ENCODE results near the gene FAF1.

FAF1 gene

DNA sequence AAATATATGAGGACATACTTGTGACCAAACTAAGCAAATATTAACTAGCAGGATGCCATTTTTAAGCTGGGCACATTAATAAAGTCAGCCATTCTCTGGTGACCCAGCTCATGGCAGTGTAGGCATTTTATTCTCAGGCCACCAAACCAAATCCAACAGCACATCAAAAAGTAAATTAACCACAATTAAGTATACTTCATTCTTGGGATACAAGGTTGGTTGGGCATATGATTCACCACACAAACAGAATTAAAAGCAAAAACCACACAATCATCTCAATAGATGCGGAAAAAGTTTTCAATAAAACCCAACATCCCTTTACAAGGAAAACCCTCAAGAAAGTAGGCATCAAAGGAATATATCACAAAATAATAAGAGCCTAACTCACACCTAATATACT, 101.3 kb downstream of the FAF1 start:
- H3K4me3 ChIP-seq (ENCODE audit: low read length) = no peak overlapping the region
- no peaks in the 10 kb centered on the region for H3K36me3 ChIP-seq (ENCODE audit: insufficient read depth, low read length)
- H3K9me3 ChIP-seq (replicated peaks; ENCODE audit: low read length) = no peaks in the 10 kb centered on the region
- no peak overlapping the region for H3K4me2 ChIP-seq (ENCODE audit: low read length)
- H3K4me1 ChIP-seq (ENCODE audit: control insufficient read depth, insufficient read depth, low read length) = peaks cover 9% of the 10 kb centered on the region
- H3K27me3 ChIP-seq (ENCODE audit: control insufficient read depth, insufficient read depth, low read length) = no peaks in the 10 kb centered on the region
- no peak overlapping the region for H3K9ac ChIP-seq (ENCODE audit: low read depth, low read length)

DNA sequence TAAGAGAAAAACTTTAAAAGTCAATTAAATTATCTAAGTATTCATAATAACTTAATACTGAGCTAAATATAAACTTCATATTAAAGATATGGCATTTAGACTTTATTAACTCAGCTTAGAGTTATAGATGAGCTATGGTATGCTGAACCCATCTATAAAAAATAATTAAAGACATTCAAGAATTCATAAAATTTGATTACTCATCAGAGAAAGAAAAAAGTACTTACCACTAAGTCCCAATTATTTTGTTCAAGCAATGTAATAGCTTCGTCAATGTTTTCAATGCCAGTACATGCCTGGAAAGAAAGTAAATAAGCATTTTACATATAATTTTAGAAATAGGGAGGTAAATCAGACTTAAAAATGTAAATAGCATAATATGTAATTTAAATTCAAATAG, 102.4 kb downstream of the FAF1 start:
- Histone ChIP-seq H3K36me3 (ENCODE audit: insufficient read depth, low read length) (no peaks in the 10 kb centered on the region), H3K9me3 (replicated peaks; ENCODE audit: low read length) (no peaks in the 10 kb centered on the region), H3K4me1 (ENCODE audit: control insufficient read depth, insufficient read depth, low read length) (peaks cover 9% of the 10 kb centered on the region), H3K9ac (ENCODE audit: low read depth, low read length) (no peak overlapping the region), H3K4me3 (ENCODE audit: low read length) (no peak overlapping the region), H3K4me2 (ENCODE audit: low read length) (no peak overlapping the region), H3K27me3 (ENCODE audit: control insufficient read depth, insufficient read depth, low read length) (no peaks in the 10 kb centered on the region)

DNA sequence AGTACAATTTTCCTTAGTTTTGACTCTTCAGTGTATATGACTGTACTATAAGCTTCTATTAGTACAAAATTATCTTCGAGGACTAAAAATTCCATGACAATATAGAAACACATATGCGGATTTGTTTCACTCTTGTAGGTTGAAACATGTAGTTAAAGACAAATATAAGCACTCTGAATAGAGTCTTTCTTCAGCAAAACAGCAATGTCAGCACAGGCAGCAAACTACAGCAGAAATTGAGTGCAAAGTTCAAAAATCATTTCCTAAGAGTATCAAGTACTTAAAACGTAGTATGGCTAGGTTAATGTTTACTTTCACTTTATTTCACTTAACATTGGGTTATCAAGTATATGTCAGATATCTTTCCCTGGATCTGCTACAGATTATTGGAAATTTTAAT, 106.7 kb downstream of the FAF1 start:
- no peaks in the 10 kb centered on the region for H3K27me3 ChIP-seq (ENCODE audit: control insufficient read depth, insufficient read depth, low read length)
- no peak overlapping the region for H3K4me3 ChIP-seq (ENCODE audit: low read length)
- H3K9me3 ChIP-seq (replicated peaks; ENCODE audit: low read length) = no peaks in the 10 kb centered on the region
- H3K4me1 ChIP-seq (ENCODE audit: control insufficient read depth, insufficient read depth, low read length) = no peaks in the 10 kb centered on the region
- H3K4me2 ChIP-seq (ENCODE audit: low read length) = no peak overlapping the region
- no peaks in the 10 kb centered on the region for H3K36me3 ChIP-seq (ENCODE audit: insufficient read depth, low read length)
- H3K9ac ChIP-seq (ENCODE audit: low read depth, low read length) = no peak overlapping the region

DNA sequence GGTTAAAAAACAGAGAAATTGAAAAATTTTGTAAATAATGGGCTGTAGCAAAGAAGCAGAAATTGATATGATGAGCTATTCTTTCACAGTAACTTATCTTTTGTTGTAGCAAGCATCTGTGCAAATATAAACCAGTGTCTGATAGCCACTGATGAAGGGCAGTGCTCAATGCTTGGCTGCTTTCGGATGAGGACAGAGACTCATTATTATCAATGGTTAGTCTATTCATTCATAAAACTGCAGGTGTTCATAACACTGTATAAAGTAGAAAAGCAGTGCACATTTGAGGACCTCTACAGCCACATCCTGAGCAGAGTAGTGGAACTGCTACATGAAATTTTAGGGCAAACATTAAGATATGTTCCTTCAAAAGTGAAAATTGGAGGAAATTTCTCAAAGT, 107.2 kb downstream of the FAF1 start:
- H3K27me3 ChIP-seq (ENCODE audit: control insufficient read depth, insufficient read depth, low read length) = no peaks in the 10 kb centered on the region
- H3K36me3 ChIP-seq (ENCODE audit: insufficient read depth, low read length) = no peaks in the 10 kb centered on the region
- no peak overlapping the region for H3K4me3 ChIP-seq (ENCODE audit: low read length)

DNA sequence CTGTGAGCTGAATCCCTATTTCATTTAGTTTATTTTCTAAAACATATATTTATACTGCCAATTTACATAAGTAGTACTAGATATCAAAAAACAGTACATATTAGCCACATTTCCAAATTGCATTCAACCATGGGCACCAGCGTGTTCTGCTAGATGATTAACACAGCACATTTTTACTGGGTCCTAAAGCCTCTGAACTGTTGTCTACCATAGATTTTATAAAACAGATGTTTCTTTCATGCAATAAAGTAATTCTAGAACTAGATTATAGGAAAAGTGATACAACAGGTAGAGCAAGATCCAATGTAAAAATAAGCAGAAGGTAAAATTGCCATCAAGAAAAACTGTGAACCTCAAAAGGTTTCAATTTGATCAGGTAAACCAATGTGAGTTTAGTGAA, 108.6 kb downstream of the FAF1 start:
- no peak overlapping the region for H3K4me2 ChIP-seq (ENCODE audit: low read length)
- no peak overlapping the region for H3K4me3 ChIP-seq (ENCODE audit: low read length)
- H3K4me1 ChIP-seq (ENCODE audit: control insufficient read depth, insufficient read depth, low read length) = no peaks in the 10 kb centered on the region
- no peak overlapping the region for H3K9ac ChIP-seq (ENCODE audit: low read depth, low read length)
- no peaks in the 10 kb centered on the region for H3K27me3 ChIP-seq (ENCODE audit: control insufficient read depth, insufficient read depth, low read length)
- H3K36me3 ChIP-seq (ENCODE audit: insufficient read depth, low read length) = no peaks in the 10 kb centered on the region
- H3K9me3 ChIP-seq (replicated peaks; ENCODE audit: low read length) = no peaks in the 10 kb centered on the region

More for the DNA sequence above, 107.2 kb downstream of the FAF1 start:
- H3K9me3 ChIP-seq (replicated peaks; ENCODE audit: low read length) = no peaks in the 10 kb centered on the region
- H3K9ac ChIP-seq (ENCODE audit: low read depth, low read length) = no peak overlapping the region
- H3K4me1 ChIP-seq (ENCODE audit: control insufficient read depth, insufficient read depth, low read length) = no peaks in the 10 kb centered on the region
- H3K4me2 ChIP-seq (ENCODE audit: low read length) = no peak overlapping the region

DNA sequence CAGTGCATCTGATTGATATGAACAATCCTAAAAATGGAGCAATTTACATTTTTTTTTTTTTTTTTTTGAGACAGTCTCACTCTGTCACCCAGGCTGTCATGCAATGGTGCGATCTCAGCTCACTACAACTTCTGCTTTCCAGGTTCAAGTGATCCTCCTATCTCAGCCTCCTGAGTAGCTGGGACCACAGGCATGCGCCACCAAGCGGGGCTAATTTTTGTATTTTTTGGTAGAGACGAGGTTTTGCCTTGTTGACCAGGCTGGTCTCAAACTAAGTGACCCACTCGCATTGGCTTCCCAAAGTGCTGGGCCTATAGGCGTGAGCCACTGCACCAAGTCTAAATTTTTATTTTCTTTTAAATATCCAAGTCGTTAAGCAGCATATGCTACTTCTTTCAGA, 109.0 kb downstream of the FAF1 start:
- Histone ChIP-seq H3K4me1 (ENCODE audit: control insufficient read depth, insufficient read depth, low read length) (no peaks in the 10 kb centered on the region), H3K27me3 (ENCODE audit: control insufficient read depth, insufficient read depth, low read length) (no peaks in the 10 kb centered on the region), H3K4me2 (ENCODE audit: low read length) (no peak overlapping the region), H3K36me3 (ENCODE audit: insufficient read depth, low read length) (no peaks in the 10 kb centered on the region), H3K4me3 (ENCODE audit: low read length) (no peak overlapping the region), H3K9ac (ENCODE audit: low read depth, low read length) (no peak overlapping the region), H3K9me3 (replicated peaks; ENCODE audit: low read length) (no peaks in the 10 kb centered on the region)

DNA sequence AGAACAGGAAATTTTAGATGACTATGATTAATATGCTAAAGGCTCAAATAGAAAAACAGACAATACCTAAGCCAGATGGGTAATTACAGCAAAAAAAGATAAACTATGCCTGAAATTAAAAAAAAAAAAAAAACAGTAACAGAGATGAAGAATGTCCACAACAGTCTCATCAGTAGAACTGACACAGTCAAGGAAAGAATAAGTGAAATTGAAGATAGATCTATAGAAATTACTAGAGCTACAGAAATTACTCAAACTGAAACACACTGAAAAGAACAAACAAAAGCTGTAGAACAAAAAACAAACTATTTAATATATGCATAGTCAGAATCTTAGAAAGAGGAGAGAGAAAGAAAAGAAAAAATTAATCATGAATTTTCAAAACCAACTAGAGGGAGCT, 112.8 kb downstream of the FAF1 start:
- no peaks in the 10 kb centered on the region for H3K27me3 ChIP-seq (ENCODE audit: control insufficient read depth, insufficient read depth, low read length)
- H3K9ac ChIP-seq (ENCODE audit: low read depth, low read length) = no peak overlapping the region

DNA sequence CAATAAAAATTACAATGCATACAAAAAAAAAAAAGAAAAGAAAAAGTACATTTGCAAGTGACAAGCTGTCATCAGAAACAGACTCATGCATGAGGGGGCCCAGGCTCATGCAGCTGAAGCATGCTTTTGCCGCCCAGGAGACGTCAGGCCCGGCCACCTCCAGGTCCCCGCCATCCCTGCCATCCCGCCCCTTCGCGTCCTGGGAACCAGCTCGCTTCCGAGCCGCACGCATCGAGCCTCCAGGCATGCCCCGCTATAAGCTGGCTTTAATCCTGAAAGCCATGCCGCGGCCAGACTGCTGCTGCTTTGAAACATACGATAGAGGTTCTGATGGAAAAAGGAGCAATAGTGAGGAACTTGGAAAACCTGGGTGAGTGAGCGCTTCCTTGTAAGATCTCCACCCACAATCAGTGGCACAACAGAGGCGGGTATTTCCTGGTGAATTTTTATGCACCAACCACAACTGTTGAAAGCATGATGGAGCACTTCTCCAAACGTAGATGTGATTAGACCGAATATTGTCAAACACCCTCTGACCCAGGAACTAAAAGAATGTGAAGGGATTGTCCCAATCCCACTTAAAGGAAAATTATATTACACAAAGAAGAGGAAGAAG, 113.7 kb downstream of the FAF1 start:
- no peaks in the 10 kb centered on the region for H3K9me3 ChIP-seq (replicated peaks; ENCODE audit: low read length)
- no peaks in the 10 kb centered on the region for H3K27me3 ChIP-seq (ENCODE audit: control insufficient read depth, insufficient read depth, low read length)
- H3K4me3 ChIP-seq (ENCODE audit: low read length) = no peak overlapping the region
- H3K36me3 ChIP-seq (ENCODE audit: insufficient read depth, low read length) = no peaks in the 10 kb centered on the region
- H3K4me1 ChIP-seq (ENCODE audit: control insufficient read depth, insufficient read depth, low read length) = no peaks in the 10 kb centered on the region
- H3K4me2 ChIP-seq (ENCODE audit: low read length) = no peak overlapping the region
- no peak overlapping the region for H3K9ac ChIP-seq (ENCODE audit: low read depth, low read length)

More for the DNA sequence above, 112.8 kb downstream of the FAF1 start:
- Histone ChIP-seq H3K4me1 (ENCODE audit: control insufficient read depth, insufficient read depth, low read length) (no peaks in the 10 kb centered on the region), H3K36me3 (ENCODE audit: insufficient read depth, low read length) (no peaks in the 10 kb centered on the region), H3K4me3 (ENCODE audit: low read length) (no peak overlapping the region), H3K9me3 (replicated peaks; ENCODE audit: low read length) (no peaks in the 10 kb centered on the region), H3K4me2 (ENCODE audit: low read length) (no peak overlapping the region)

DNA sequence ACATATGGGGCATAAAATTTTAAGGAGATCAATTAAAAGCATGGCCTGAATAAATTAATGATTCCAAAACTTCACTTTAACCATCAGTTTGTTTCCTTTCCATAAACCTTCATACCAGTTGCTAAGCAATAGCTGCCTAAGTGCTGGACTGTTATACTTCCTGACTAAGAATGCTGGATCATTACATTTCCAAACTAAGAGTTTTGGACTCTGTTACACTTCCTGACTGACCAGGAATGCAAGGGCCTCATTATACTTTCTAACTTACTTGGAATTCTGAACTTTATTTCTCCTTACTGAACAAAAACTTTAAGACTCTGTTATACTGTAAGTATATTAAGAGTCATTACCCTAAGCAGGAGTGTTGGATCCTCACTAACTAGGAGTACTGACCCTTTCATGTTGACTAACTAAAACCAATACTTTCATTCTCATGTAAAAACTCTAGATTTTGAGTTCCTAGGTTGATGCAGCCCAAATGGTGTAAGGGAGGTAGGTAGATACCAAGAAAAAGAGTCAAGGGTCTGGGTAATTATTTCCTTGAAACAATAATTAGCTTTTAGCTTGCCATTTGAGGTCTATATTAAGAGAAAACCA, 118.2 kb downstream of the FAF1 start:
- Histone ChIP-seq H3K9ac (ENCODE audit: low read depth, low read length) (no peak overlapping the region), H3K4me2 (ENCODE audit: low read length) (no peak overlapping the region), H3K36me3 (ENCODE audit: insufficient read depth, low read length) (no peaks in the 10 kb centered on the region), H3K4me1 (ENCODE audit: control insufficient read depth, insufficient read depth, low read length) (no peaks in the 10 kb centered on the region), H3K4me3 (ENCODE audit: low read length) (no peak overlapping the region), H3K9me3 (replicated peaks; ENCODE audit: low read length) (no peaks in the 10 kb centered on the region), H3K27me3 (ENCODE audit: control insufficient read depth, insufficient read depth, low read length) (no peaks in the 10 kb centered on the region)

DNA sequence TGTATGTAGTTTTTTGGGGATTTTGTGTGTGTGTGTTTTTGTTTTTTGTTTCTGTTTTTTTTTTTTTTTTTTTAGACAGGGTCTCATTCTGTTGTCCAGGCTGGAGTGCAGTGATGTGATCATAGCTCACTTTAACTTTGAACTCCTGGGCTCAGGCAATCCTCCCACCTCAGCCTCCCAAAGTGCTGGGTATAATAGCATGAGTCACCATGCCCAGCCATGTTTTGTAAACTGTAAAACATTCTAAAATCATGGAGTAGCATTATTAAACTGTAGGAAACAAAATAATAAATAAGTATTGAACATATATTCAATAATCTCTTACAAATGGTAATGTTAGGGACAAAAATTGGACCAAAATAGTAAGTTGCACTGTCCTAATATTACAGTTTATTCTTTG, 124.0 kb downstream of the FAF1 start:
- H3K9ac ChIP-seq (ENCODE audit: low read depth, low read length) = no peak overlapping the region
- no peak overlapping the region for H3K4me3 ChIP-seq (ENCODE audit: low read length)
- no peak overlapping the region for H3K4me2 ChIP-seq (ENCODE audit: low read length)
- no peaks in the 10 kb centered on the region for H3K36me3 ChIP-seq (ENCODE audit: insufficient read depth, low read length)
- H3K9me3 ChIP-seq (replicated peaks; ENCODE audit: low read length) = no peaks in the 10 kb centered on the region
- H3K27me3 ChIP-seq (ENCODE audit: control insufficient read depth, insufficient read depth, low read length) = no peaks in the 10 kb centered on the region
- H3K4me1 ChIP-seq (ENCODE audit: control insufficient read depth, insufficient read depth, low read length) = no peaks in the 10 kb centered on the region

DNA sequence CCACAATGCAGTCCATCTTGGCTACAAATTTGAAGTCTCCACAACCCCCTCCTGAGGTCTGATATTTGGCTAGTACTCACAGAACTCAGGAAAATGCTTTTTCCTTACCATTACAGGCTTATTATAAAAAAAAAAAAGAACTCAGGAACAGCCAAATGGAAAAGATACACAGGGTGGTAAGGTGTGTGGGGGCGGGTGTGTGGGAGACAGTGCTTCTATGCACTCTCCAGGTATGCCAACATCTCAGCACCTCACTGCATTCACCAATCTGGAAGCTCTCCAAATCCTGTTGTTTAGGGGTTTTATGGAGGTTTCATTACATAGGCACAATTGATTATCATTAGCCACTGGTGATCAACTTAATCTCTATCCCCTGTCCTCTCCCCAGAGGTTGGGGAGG, 126.9 kb downstream of the FAF1 start:
- Histone ChIP-seq H3K27me3 (ENCODE audit: control insufficient read depth, insufficient read depth, low read length) (no peaks in the 10 kb centered on the region), H3K9me3 (replicated peaks; ENCODE audit: low read length) (no peaks in the 10 kb centered on the region), H3K4me3 (ENCODE audit: low read length) (no peak overlapping the region), H3K4me2 (ENCODE audit: low read length) (no peak overlapping the region), H3K36me3 (ENCODE audit: insufficient read depth, low read length) (no peaks in the 10 kb centered on the region), H3K9ac (ENCODE audit: low read depth, low read length) (no peak overlapping the region), H3K4me1 (ENCODE audit: control insufficient read depth, insufficient read depth, low read length) (no peaks in the 10 kb centered on the region)

DNA sequence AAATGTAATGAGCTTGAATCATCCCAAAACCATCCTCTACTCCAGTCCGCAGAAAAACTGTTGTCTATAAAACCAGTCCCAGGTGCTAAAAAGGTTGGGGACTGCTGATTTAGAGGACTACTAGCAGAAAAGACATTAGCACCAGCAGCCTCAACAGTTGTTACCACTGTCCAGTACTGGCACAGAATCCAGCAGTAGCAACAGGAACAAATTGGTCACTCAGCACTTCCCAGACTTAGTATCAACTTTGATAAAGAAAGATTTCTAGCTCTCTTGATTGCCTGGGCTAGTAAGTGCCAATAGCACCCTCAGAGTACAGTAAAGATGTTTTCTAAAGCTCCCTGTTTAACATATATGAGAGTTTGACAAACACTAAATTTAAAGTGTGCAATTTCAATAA, 127.9 kb downstream of the FAF1 start:
- H3K4me1 ChIP-seq (ENCODE audit: control insufficient read depth, insufficient read depth, low read length) = no peaks in the 10 kb centered on the region
- H3K9ac ChIP-seq (ENCODE audit: low read depth, low read length) = no peak overlapping the region
- H3K9me3 ChIP-seq (replicated peaks; ENCODE audit: low read length) = no peaks in the 10 kb centered on the region
- H3K36me3 ChIP-seq (ENCODE audit: insufficient read depth, low read length) = no peaks in the 10 kb centered on the region
- no peak overlapping the region for H3K4me3 ChIP-seq (ENCODE audit: low read length)
- no peaks in the 10 kb centered on the region for H3K27me3 ChIP-seq (ENCODE audit: control insufficient read depth, insufficient read depth, low read length)
- no peak overlapping the region for H3K4me2 ChIP-seq (ENCODE audit: low read length)
